Measurements from ENCODE around the gene FAM210A.
"Not testable (repeated sequence)": the region's sequence is repeated elsewhere in the genome, so short reads cannot be mapped to it uniquely, and the experiment has no call there.

Gene FAM210A, protein sequence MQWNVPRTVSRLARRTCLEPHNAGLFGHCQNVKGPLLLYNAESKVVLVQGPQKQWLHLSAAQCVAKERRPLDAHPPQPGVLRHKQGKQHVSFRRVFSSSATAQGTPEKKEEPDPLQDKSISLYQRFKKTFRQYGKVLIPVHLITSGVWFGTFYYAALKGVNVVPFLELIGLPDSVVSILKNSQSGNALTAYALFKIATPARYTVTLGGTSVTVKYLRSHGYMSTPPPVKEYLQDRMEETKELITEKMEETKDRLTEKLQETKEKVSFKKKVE

DNA sequence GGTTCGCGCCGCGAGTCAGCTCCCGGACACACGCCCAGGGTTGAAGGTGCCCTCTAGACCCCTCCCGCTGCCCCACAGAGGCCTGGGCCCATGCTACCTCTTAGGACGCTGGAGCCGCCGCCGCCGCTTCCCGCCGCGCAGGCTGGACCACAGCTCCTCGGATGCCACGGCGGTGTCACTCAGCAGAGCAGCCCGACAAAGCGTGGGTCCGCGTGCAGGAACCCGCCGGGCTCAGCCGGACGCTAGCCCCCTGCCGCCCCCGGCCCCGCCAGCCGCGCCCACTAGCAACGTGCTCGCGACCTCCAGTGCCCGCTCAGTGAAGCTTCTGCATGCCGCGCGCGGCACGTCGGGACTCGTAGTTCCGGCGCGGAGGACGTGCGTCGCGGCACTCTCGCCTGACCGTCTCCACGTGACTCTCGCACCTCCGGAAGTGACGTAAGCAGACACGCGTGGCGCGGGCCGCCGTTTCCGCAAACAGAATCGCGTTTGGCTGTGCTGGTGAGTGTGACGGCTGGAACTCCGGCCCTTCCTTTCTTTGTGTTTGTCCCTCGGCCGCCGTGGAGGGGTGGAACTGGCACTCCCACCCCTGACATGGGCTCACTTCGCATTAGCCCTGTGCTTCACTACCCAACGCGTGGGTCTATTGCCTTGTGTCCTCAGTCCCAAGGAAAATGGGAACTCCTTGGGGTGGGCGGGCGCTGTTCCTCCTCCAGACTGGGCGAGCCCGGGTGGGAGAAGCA is at the start of gene FAM210A, which contains the start of gene RNMT:
FAM210A (minus strand) TSS at position 327 of the 740 bp plus-strand sequence. CDS start 44,481 bp downstream, outside the sequence.
RNMT (plus strand) TSS at position 442 of the 740 bp plus-strand sequence. CDS start 4,845 bp downstream, outside the sequence.
- DNase-seq (ENCODE audit: low read depth, low spot score), result peak; percentile 94

DNA sequence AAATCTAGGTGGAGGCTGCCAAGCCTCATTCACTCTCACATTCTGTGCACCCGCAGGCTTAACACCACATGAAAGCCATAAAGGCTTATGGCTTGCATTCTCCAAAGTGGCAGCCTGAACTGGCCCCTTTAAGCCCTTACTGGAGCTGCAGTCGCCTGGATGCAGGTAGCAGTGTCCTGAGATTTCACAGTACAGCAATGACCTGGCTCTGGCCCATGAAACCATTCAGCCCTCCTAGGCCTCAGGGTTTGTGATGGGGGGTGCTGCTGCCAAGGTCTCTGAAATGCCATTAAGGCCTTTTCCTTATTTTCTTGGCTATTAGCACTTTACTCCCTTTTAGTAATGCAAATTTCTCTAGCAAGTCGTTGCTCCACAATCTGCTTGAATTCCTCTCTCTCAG is 48.7 kb upstream of the FAM210A start:
- DNase-seq (ENCODE audit: low read depth, low spot score), result peak; percentile 14

GRCh38 chr18:13762690-13763439 is 36.5 kb upstream of the FAM210A start:
- DNase-seq (ENCODE audit: low read depth, low spot score), result no peak

DNA sequence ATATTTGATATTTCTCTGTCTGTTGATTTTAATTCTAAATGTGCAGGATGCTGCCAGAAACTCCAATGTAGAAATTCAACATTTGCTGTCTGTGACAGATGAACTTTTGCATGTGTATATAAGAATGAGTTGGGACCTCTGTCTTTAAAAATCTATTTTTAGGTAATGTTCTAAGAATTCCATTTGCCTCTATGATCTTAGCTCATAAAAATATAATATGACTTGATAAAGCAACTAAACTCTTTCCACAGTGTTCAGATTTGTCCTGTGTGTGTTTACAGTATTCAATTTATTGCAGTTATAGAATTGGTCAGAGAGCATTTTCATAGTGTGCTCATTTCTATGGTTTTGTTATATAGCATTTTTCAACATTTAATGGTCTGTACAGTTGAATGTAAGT is 33.7 kb upstream of the FAM210A start:
- no peak for DNase-seq (ENCODE audit: low read depth, low spot score)

- no peak for DNase-seq (ENCODE audit: low read depth, low spot score)
These were observed 32.3 kb upstream of the FAM210A start for GRCh38 chr18:13758622-13759021.

DNA sequence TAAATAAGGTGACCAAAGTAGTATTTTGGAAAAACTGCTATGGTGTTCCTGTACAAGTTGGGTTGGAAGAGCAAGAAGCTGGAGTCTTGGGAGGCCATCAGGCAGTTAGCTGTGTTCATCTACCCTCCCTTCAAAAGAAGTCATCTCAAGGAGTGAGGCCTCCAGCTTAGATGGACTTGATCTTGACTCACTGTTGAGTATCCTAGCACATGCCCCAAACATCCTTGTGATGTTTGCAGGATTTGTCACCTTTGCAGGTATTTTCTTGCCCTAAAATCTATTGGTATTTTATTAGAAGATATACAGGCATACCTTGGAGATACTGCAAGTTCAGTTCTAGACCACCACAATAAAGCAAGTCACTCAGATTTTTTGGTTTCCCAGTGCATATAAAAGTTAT is 30.3 kb upstream of the FAM210A start:
- DNase-seq (ENCODE audit: low read depth, low spot score), result no peak

DNA sequence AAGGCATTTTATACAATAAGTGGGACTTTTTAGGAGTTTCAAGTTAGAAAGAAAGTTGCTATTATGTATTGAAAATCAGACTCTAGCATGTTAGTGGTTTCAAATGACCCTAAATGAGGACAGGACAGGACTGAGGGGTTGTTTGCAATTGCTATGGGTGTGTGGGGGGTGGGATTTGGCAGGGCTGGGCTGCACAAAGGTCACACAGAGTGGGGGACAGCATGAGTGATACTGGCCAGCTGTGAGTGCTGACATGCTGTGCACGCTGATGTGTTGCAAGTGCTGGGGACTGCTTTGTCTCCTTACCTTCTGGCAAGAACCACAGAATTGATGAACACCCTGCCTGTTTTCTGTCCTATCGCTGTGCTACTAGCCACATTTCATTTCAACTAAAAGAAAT is 29.9 kb upstream of the FAM210A start:
- no peak for DNase-seq (ENCODE audit: low read depth, low spot score)

- DNase-seq (ENCODE audit: low read depth, low spot score), result not testable (repeated sequence)
These were observed 25.2 kb upstream of the FAM210A start for GRCh38 chr18:13751599-13751998.

GRCh38 chr18:13746633-13747032 is 20.3 kb upstream of the FAM210A start:
- no peak for DNase-seq (ENCODE audit: low read depth, low spot score)

GRCh38 chr18:13745696-13746095 is 19.3 kb upstream of the FAM210A start:
- no peak for DNase-seq (ENCODE audit: low read depth, low spot score)

DNA sequence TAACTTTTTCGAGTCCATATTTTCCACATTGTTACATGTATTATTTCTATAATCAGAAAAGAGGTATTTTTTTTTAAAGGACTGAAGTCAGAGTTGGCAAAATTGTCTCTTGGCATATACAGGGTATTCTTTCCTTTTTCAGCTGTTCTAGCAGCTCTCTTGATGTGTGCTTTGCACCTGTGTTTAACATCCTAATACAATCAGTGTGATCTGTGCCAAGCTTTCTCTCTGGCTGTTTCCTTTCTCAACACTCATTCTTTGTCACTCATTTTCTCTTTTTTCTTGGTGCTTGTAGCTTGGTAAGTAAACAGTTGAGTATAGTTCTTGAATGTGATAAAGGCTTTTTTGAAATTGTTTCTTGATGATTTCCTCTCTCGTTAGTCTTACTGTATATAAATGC is 9.3 kb upstream of the FAM210A start:
- no peak for DNase-seq (ENCODE audit: low read depth, low spot score)

DNA sequence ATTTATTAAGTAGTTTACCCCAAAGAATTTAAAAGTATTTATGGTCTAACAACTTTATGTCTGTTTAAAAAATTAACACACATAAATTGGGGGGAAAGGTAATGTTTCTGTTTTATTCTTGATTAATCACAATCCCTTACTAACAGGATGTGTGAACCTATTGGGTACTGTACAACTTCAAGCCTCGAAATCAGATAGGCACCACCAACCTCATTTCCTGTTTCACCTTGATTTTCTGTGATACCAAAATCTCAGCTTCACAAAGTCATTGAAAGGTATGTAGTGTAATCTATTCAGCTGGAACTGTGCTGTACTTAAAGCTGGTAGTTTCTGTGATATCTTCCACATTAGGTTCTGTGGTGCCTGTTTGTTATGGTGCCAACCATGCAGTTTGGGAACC is 4.1 kb upstream of the FAM210A start:
- DNase-seq (ENCODE audit: low read depth, low spot score), result no peak

DNA sequence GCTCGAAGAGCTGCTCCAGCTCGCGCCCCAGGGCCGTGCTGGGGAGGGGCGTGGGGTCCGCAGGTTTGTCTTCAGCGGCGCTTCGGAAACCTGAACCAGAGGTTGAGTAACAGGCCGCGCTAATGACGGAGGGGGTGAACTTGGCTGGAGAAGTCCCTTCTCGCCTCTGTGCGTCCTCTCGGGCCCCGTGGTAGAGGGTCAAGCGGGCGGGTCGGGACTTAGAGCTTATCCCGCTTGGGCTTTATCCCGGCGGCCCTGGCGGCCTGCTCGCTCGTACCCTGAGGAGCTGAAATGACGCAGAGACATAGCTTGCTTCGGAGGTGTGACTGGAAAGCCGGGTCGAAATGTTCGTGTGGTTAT is 594 bp upstream of the FAM210A start:
- DNase-seq (ENCODE audit: low read depth, low spot score), result peak; percentile 72

- DNase-seq (ENCODE audit: low read depth, low spot score), result no peak
These were observed 659 bp downstream of the FAM210A start for GRCh38 chr18:13725566-13726231.

GRCh38 chr18:13720847-13721246 is 5.5 kb downstream of the FAM210A start:
- no peak for DNase-seq (ENCODE audit: low read depth, low spot score)

- DNase-seq (ENCODE audit: low read depth, low spot score), result no peak
These were observed 6.2 kb downstream of the FAM210A start for GRCh38 chr18:13720123-13720522.

GRCh38 chr18:13716916-13717315 is 9.4 kb downstream of the FAM210A start:
- no peak for DNase-seq (ENCODE audit: low read depth, low spot score)

DNA sequence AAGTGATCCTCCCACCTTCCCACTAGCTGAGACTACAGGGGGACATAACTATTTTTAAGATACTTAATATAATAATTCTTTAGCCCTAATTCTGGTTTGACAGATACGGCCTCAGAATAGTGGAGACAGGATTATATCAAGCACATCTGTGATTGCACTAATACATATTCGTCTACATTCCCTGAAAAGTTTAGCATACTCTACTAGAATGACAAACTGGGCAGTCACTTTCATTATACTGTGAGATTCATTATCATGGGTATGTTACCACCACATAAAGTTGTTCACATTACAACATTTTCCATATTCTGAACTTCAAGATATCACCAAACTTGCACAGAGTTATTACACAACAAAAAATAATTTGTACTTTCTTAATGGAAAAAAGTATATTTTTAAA is 11.0 kb downstream of the FAM210A start:
- no peak for DNase-seq (ENCODE audit: low read depth, low spot score)

- no peak for DNase-seq (ENCODE audit: low read depth, low spot score)
These were observed 12.8 kb downstream of the FAM210A start for GRCh38 chr18:13713455-13714055.

DNA sequence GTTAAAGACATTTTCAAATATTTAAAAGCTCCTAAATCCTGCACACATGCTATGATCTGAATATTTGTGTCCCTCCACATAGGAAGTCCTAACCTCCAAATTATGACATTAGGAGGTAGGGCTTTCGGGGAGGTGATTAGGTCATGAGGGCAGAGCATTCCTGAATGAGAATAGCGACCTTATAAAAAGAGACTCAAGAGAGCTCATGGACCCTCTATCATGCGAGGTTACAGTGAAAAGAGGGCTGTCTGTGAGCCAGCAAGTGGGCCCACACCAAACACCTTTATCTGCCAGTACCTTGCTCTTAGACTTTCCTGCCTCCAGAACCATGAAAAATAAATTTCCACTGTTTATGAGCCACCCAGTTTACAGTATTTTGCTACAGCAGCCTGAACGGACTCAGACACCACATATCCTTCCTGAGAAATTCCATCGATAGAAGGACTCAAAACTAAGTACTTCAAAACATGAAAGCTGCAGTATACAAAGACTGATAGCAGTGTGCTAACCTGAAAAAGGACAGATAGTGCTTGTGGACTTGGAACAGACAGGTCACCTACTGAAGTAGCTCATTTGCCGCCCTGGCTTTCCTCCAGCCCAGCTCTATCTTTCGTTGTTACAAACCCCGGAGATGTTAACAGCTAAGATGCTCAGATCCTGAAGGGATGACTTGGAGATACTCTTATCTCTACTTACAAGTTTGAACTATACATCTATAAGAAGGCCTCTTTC is 13.8 kb downstream of the FAM210A start:
- DNase-seq (ENCODE audit: low read depth, low spot score), result no peak

DNA sequence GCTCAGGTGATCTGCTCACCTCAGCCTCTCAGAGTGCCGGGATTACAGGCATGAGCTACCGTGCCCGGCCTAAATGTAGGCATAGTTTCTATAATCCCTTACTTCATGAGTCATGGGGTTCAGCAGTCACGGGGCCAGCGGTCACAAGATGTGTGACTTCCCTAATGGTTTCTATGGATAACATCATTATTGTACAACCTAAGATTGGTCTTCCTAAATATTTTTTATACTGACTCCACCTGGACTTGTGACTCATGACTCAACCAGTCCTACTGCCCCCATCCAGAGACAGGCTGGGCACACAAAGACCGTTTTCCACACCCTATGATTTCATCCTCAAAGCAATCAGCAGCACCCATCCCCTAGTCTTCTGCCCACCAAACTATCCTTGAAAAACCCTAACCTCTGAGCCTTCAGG is 15.9 kb downstream of the FAM210A start:
- DNase-seq (ENCODE audit: low read depth, low spot score), result no peak

Data from ELF-1 (cell line).